NCI-H748 treated with DMSO at 0.1 percent for 48 hours (cell line): ENCODE results near the gene HOXD10.

ENCODE experiments used
- DNase-seq: peaks from one replicate; lab custom pipeline; 2025; lab: John Stamatoyannopoulos, UW

Gene HOXD10

GRCh38 chr2:176107731-176108181 lies 8.8 kb upstream of the HOXD10 start:
- DNase-seq = no peak

DNA sequence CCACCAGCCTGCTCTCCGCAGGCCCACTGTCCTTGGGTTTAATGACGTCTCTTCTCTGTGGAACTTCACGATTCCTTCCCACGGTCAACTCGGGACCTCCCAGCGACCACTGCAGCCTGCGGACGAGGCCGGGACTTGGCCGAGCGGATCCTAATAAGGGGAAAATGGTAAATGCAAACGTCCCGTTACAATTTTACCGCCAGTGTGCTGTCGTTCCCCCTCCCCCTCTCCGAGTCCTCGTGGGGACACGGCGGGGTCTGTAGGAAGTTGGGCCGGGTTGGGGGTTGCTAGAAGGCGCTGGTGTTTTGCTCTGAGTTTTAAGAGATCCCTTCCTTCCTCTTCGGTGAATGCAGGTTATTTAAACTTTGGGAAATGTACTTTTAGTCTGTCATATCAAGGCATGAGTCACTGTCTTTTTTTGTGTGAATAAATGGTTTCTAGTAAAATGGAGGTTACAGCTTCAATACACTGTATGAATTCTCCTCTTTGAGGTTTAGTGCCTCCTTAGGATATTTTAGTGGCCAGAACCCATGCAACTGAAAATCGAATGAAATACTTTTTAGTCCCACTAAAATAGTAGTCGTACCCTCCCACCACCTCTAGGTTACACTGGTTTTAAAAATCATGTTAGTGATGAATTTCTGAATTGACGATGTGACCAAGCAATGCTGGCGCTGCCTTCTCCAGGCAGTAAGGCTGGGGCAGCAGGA lies 7.2 kb upstream of the HOXD10 start:
- DNase-seq = peak; percentile 35

GRCh38 chr2:176109946-176110345 lies 6.6 kb upstream of the HOXD10 start:
- DNase-seq = no peak

DNA sequence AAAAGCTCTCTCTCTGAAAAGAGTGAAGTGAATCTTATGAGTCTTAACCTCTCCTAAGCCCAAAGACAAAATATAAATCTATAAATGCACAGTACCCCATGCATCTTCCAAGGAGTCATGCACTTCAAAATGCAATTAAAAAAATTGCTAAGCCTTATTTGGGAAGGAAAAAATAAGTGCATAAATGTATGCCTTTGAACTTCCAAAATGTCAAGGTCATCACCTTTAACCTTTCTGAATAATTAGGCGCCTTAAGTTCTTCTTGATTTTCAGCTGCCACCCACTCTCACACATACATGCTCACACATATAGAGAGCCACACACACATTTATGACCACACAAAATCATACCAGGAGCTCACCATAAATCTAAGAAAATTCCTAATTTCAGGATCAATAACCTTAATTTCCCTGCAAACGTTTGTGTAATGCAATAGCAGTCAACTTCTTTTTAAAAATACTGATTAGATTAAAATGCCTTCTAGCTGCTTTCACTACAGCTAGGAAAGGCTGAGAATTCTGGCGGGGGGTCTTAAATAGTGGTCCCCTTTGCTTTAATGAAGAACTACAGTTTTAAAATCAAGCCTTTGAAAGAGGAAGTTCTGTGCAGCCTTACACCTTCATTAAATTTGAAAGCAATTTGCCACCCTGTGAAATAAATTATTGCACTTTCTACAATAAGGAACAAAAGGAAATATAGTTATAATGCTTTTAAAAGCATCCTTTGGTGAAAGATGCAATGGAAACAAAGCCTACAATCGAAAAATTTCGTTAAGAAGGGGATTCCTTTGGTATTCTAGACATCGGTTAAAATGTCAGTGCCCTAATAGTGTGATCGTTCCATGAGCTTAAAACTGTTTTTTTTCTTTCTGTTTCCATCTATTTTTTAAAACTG lies 5.9 kb upstream of the HOXD10 start:
- DNase-seq = peak; percentile 37

- DNase-seq = peak; percentile 96
These were observed 5.3 kb upstream of the HOXD10 start for GRCh38 chr2:176111309-176111663.

DNA sequence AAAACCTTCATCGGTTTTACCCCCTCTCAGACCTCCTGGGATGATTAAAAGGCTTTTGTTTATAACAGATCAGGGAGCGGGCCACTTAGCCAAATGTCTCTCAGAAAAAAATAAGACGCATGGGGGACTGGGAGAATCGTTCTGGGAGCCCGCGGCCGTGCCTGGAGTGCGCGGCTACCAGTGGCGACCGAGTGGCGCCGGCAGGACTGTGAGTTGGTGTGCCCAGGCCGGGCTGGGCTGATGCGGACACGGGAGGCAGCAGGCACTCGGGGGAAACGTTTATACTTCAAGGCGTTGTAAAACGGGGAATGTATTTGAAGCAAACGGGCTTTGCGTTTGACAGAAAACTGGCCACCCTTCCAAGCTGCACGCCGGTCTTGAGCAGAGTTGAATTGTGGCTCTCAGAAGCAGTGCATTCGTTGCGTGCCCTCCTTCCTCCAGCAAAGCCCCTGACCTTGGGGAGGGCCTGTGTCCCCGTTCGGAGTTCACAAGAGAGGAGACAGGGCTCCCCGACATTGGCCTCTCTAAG lies 4.7 kb upstream of the HOXD10 start:
- DNase-seq = peak; percentile 24

GRCh38 chr2:176112375-176113302 lies 3.9 kb upstream of the HOXD10 start:
- peak; percentile 31 for DNase-seq

DNA sequence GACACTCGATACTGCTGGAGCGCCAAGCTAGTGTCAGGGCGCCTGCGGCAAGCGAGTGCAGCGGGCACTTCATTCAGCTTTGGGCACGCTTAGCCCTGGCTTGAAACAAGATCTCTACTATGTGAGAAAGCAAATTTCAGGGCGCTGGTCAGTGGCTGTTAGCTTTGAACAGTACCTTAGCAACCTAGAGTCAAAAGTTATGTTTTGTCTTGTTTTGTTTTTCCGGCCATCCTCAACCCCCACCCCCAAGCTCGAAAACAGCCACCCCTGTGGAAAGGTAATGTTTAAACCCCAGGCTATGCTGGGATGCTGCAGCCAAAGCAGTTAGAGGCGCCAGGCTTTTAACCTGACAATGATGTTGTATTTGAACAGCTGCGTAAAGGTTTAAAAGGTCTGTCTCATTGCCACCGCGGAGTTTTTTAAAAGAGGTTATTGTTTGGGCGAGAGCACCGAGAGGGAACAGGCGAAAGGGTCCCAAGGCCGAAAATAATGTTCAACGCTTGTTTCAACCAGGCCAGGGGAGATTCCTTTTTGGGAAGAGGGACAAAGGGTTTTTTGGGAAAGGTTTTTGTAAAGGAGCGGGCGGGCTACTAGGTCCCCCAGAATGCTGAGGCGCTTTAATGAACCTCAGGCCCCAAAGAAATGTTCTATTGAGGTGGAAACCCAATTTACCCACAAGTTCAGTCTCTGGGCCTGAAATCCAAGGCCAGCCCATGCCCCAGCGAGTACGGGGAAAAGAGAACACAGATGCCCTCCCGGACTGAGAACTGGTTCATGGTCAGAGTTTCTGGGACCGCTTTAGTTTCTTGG lies 2.3 kb upstream of the HOXD10 start:
- DNase-seq = peak; percentile 95

GRCh38 chr2:176114930-176115625 lies 1.5 kb upstream of the HOXD10 start:
- DNase-seq = no peak

DNA sequence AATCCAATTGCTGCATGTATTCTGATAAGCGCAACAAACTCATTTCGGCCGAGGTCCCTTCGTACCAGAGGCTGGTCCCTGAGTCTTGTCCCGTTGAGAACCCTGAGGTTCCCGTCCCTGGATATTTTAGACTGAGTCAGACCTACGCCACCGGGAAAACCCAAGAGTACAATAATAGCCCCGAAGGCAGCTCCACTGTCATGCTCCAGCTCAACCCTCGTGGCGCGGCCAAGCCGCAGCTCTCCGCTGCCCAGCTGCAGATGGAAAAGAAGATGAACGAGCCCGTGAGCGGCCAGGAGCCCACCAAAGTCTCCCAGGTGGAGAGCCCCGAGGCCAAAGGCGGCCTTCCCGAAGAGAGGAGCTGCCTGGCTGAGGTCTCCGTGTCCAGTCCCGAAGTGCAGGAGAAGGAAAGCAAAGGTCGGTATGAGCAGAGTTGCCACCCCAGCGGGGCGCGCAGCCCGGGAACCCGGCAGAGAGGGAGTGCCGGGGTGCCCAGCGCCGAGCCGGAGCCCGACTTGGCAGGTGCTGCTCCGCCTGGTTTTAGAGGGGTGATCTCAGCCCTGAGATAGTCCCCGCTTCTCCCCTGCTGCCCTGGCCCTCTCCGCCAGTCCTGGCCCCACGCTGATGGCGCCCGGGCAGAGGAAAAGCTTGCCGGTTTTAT lies 714 bp downstream of the HOXD10 start:
- DNase-seq = no peak

GRCh38 chr2:176117823-176118371 lies 1.3 kb downstream of the HOXD10 start:
- DNase-seq = no peak

GRCh38 chr2:176118601-176119339 lies 2.2 kb downstream of the HOXD10 start:
- DNase-seq = peak; percentile 15

DNA sequence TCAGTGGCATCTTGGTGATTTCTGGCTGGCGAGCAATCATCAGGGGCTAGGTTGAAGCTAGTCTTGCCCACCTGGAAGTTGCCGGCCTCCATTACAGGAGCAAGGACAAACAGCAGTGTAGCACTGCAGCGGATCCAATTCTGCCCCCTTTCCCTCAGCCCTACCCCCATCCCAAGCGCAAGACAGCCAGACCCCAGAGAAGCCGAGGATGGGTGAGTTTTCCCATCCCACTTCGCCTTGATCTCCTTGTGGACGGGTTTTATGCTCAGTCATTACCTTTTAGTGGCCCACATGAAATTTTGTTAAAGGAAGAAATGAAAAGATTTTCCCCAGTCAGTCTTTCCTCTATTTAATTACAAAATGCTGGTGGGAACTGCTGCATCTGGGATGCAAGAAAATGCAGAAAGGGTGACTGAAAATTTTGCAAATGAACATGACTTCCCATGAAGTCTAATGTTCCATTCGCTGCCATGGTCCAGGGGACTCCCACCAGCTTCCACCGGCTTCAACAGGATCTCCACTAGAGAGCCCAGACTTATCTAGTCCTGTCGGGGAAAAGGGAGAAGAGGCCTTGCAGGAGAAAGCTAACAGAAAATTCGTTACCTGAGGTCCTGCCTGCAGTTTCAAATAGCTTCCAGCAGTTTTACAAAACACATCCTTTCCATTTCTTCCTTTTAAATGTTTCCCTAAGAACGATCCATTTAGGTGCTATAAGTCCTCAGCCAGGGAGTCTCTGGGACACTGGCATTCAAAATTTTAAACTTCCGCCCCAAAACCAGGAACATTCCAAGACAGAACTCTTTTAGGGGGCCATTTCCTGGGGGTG lies 4.0 kb downstream of the HOXD10 start:
- no peak for DNase-seq

DNA sequence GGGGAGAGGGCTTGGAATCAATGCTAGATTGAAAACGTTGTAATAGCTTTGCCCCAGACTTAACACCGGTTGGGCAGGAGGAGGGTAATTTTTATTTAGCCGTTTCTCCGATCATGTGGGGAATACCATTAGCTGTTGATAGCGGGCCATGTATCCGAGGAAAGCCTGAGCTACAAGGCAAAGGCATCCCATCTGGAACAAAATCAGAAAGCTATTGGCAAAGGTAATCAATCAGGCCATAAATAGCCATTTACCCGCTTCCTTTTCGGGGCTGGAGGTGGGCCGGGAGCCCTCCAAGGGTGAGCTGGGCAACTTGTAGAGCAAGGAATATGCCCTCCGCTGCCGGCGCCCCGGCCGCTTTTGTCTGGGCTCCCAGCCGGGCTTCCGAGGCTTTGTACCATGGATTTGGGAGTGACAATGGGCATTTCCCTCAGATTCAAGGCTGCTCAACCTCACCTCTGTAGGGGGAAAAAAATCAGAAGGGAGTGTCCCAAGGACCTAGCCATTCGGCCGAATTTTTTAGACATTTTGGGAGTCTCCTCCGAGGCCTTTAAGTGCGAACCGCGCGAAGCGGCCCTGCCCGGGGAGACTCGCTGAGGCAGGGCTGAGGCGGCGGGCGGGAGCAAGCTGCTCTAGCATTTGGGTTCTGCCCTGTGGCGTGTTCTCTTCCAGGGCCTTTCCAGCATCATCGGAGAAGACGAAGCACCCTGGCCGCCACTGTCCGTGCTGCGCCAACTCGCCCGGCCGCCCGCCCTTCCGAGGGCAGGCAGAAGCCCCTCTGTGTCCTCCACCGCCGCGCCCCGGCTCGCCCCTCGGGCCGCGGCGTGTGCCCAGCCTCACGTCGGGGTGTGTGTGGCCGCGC lies 4.8 kb downstream of the HOXD10 start:
- DNase-seq = no peak

DNA sequence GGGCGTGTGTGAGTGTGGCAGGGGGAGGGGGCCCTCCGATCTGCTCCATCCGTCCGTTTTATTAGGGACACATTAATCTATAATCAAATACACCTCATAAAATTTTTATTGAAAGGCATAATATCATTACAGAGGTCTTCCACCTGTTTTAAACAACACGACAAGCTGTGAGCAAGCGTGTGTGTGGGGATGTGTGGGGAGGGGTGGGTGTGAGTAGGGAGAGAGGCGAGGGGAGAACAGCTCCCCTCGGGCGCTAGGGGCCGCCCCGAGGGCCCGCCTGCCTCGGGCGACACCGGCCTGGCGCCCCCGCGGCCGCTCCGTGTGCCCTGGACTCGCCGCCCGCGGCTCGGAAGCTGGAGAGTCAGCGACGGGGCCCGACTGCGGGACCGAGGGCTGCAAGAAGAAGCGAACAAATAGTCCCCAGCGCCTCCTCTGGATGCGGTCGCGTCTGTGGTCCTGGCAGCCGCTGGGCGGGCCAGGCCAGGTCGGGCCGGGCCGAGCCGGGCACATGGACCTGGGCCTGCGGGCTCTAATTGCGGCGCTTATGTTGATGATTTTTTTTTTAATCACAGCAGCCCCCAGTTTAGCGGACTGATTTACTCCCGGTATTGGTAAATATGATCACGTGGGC lies 5.6 kb downstream of the HOXD10 start:
- DNase-seq = no peak

DNA sequence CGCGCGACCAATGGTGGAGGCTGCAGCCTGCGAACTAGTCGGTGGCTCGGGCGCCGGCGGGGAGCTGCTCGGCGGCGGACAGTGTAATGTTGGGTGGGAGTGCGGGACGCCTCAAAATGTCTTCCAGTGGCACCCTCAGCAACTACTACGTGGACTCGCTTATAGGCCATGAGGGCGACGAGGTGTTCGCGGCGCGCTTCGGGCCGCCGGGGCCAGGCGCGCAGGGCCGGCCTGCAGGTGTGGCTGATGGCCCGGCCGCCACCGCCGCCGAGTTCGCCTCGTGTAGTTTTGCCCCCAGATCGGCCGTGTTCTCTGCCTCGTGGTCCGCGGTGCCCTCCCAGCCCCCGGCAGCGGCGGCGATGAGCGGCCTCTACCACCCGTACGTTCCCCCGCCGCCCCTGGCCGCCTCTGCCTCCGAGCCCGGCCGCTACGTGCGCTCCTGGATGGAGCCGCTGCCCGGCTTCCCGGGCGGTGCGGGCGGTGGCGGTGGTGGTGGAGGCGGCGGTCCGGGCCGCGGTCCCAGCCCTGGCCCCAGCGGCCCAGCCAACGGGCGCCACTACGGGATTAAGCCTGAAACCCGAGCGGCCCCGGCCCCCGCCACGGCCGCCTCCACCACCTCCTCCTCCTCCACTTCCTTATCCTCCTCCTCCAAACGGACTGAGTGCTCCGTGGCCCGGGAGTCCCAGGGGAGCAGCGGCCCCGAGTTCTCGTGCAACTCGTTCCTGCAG lies 6.3 kb downstream of the HOXD10 start, which contains the start of gene HOXD9:
Gene HOXD9, plus strand, starts transcription at position 37 of the 728 bp plus-strand sequence. Its CDS starts 50 bp downstream, at position 87.
- DNase-seq = no peak
